IMR-90 (cell line): ENCODE data around the gene ADARB2. TPM values are rescaled to one million over a fixed set of nuclear protein-coding genes. Genes with fewer than 3 reads are reported as not detected.

Experiments
- ATAC-seq: fragments of 200-7000 bp; cut with Tn5 transposase; 2 replicates; pipeline ENCODE4 v1.9.1; 2020; ENCODE audit warnings: low read depth, mild to moderate bottlenecking, moderate library complexity
- BruUV-seq: library from RNA; stranded (reverse); fragments of 400-500 nt; replicated peaks from 2 replicates; lab custom pipeline; 2021; lab: Mats Ljungman, UMichigan
- CTCF ChIA-PET: fragments of 300-600 bp; formaldehyde crosslinking; extraction: SDS; loops from one replicate; lab custom pipeline; 2021; ENCODE audit warnings: antibody characterized with exemption; lab: Yijun Ruan, JAX
- POLR2A ChIA-PET: fragments of 300-600 bp; sonication (Branson Sonifier 250); formaldehyde crosslinking; loops from one replicate; lab custom pipeline; 2022; ENCODE audit warnings: antibody characterized with exemption; ENCODE audit not compliant: unreplicated experiment; lab: Charles Lee
- DNase-seq: peaks from one replicate; pipeline ENCODE4 v3.0.0; 2013
- H2AFZ ChIP-seq: replicated peaks from 2 replicates; pipeline ENCODE3; 2013; ENCODE audit warnings: low read length, mild to moderate bottlenecking; ENCODE audit not compliant: poor library complexity
- H2AK5ac ChIP-seq: 2 replicates; pipeline ENCODE4 v1.6.1; 2013; ENCODE audit warnings: low read depth, low read length, inconsistent platforms
- H2AK9ac ChIP-seq: replicated peaks from 2 replicates; pipeline ENCODE3; 2013; ENCODE audit warnings: mild to moderate bottlenecking, low read depth, low read length, moderate library complexity; ENCODE audit not compliant: poor library complexity
- H2BK120ac ChIP-seq: 2 replicates; pipeline ENCODE4 v1.6.1; 2013; ENCODE audit warnings: low read depth, low read length, inconsistent platforms
- H2BK15ac ChIP-seq: 3 replicates; pipeline ENCODE4 v1.6.1; 2013; ENCODE audit warnings: low read depth, low read length, inconsistent platforms
- H2BK20ac ChIP-seq: 2 replicates; pipeline ENCODE4 v1.6.1; 2013; ENCODE audit warnings: low read depth, mild to moderate bottlenecking, inconsistent platforms, low read length, moderate library complexity
- H2BK5ac ChIP-seq: 2 replicates; pipeline ENCODE4 v1.6.1; 2013; ENCODE audit warnings: mild to moderate bottlenecking, low read depth, low read length, inconsistent platforms; ENCODE audit not compliant: poor library complexity, severe bottlenecking
- H3K14ac ChIP-seq: replicated peaks from 2 replicates; pipeline ENCODE4 v1.6.1; 2013; ENCODE audit warnings: low read depth, low read length, inconsistent platforms
- H3K18ac ChIP-seq: 2 replicates; pipeline ENCODE4 v1.6.1; 2013; ENCODE audit warnings: low read depth, low read length, control low read depth
- H3K23ac ChIP-seq: 2 replicates; pipeline ENCODE4 v1.6.1; 2013; ENCODE audit warnings: low read depth, low read length, inconsistent platforms
- H3K27ac ChIP-seq: 2 replicates; pipeline ENCODE4 v1.5.1; 2013; ENCODE audit warnings: mild to moderate bottlenecking, control low read depth, low read length; ENCODE audit not compliant: insufficient read depth
- H3K27me3 ChIP-seq: 2 replicates; pipeline ENCODE4 v1.6.1; 2013; ENCODE audit warnings: low read length; ENCODE audit not compliant: control insufficient read depth, insufficient read depth
- H3K36me3 ChIP-seq: 2 replicates; pipeline ENCODE4 v1.6.1; 2013; ENCODE audit warnings: low read length, mixed read lengths; ENCODE audit not compliant: control insufficient read depth, insufficient read depth
- H3K4ac ChIP-seq: 2 replicates; pipeline ENCODE4 v1.6.1; 2013; ENCODE audit warnings: low read depth, low read length, inconsistent platforms
- H3K4me1 ChIP-seq: 2 replicates; pipeline ENCODE4 v1.6.1; 2013; ENCODE audit warnings: low read length, mixed read lengths; ENCODE audit not compliant: control insufficient read depth, insufficient read depth
- H3K4me2 ChIP-seq: 2 replicates; pipeline ENCODE4 v1.6.1; 2013; ENCODE audit warnings: low read depth, mild to moderate bottlenecking, control low read depth, low read length, moderate library complexity
- H3K4me3 ChIP-seq: 2 replicates; pipeline ENCODE4 v1.5.1; 2013; ENCODE audit warnings: low read depth, mild to moderate bottlenecking, control low read depth, low read length, moderate library complexity; ENCODE audit not compliant: insufficient read depth
- H3K56ac ChIP-seq: 2 replicates; pipeline ENCODE4 v1.6.1; 2013; ENCODE audit warnings: low read length, inconsistent platforms; ENCODE audit not compliant: insufficient read depth; ENCODE audit errors: extremely low read depth
- H3K79me1 ChIP-seq, 2 experiments: 2 replicates each; pipeline ENCODE4 v1.6.1; 2013; ENCODE audit warnings: low read length in 2 of 2, inconsistent platforms in 1 of 2, low read depth in 1 of 2
- H3K9ac ChIP-seq: 2 replicates; pipeline ENCODE4 v1.6.1; 2013; ENCODE audit warnings: low read depth, low read length, control low read depth
- H3K9me1 ChIP-seq: 2 replicates; pipeline ENCODE4 v1.6.1; 2013; ENCODE audit warnings: low read length, inconsistent platforms; ENCODE audit not compliant: insufficient read depth
- H3K9me3 ChIP-seq: 2 replicates; pipeline ENCODE4 v1.6.1; 2013; ENCODE audit warnings: low read length; ENCODE audit not compliant: control insufficient read depth, insufficient read depth
- H4K20me1 ChIP-seq: 2 replicates; pipeline ENCODE4 v1.6.1; 2013; ENCODE audit warnings: low read length, inconsistent platforms; ENCODE audit not compliant: insufficient read depth
- H4K5ac ChIP-seq: 2 replicates; pipeline ENCODE4 v1.6.1; 2013; ENCODE audit warnings: mild to moderate bottlenecking, low read depth, low read length, control low read depth
- H4K8ac ChIP-seq, 2 experiments: 2 replicates each; pipeline ENCODE4 v1.6.1; 2013; ENCODE audit warnings: low read depth in 2 of 2, low read length in 2 of 2, control low read depth in 1 of 2, inconsistent platforms in 1 of 2
- H4K91ac ChIP-seq: 2 replicates; pipeline ENCODE4 v1.6.1; 2013; ENCODE audit warnings: low read depth, low read length, inconsistent platforms; ENCODE audit not compliant: insufficient read depth
- BHLHE40 ChIP-seq: fragments of 150-350 bp; IDR thresholded peaks from 2 replicates; pipeline ENCODE4 v1.6.1; 2016; ENCODE audit warnings: mild to moderate bottlenecking, low read depth, low read length
- CEBPB ChIP-seq: IDR thresholded peaks from 2 replicates; pipeline ENCODE4 v1.6.1; 2012; ENCODE audit warnings: low read depth, low read length, improper control_type of control experiment
- CHD1 ChIP-seq: IDR thresholded peaks from 2 replicates; pipeline ENCODE4 v1.6.1; 2012; ENCODE audit warnings: low read depth, low read length, improper control_type of control experiment
- FOS ChIP-seq: fragments of 150-350 bp; IDR thresholded peaks from 2 replicates; pipeline ENCODE4 v1.6.1; 2016; ENCODE audit warnings: low read depth, low read length
- MAFK ChIP-seq: IDR thresholded peaks from 2 replicates; pipeline ENCODE4 v1.6.1; 2012; ENCODE audit warnings: low read depth, low read length, improper control_type of control experiment
- MAZ ChIP-seq: IDR thresholded peaks from 2 replicates; pipeline ENCODE4 v1.6.1; 2012; ENCODE audit warnings: low read depth, mild to moderate bottlenecking, low read length, improper control_type of control experiment, moderate library complexity, borderline replicate concordance
- MXI1 ChIP-seq: IDR thresholded peaks from 2 replicates; pipeline ENCODE4 v1.6.1; 2012; ENCODE audit warnings: low read depth, mild to moderate bottlenecking, low read length, moderate library complexity, borderline replicate concordance
- NFE2L2 ChIP-seq: fragments of 150-350 bp; IDR thresholded peaks from 2 replicates; pipeline ENCODE4 v1.6.1; 2016; ENCODE audit warnings: low read depth, mild to moderate bottlenecking, low read length
- POLR2A ChIP-seq: IDR thresholded peaks from 2 replicates; pipeline ENCODE4 v1.6.1; 2012; ENCODE audit warnings: mild to moderate bottlenecking, low read depth, low read length
- RAD21 ChIP-seq: IDR thresholded peaks from 2 replicates; pipeline ENCODE4 v1.6.1; 2012; ENCODE audit warnings: low read length, improper control_type of control experiment
- RCOR1 ChIP-seq: IDR thresholded peaks from 2 replicates; pipeline ENCODE4 v1.6.1; 2012; ENCODE audit warnings: mild to moderate bottlenecking, low read length, improper control_type of control experiment; ENCODE audit not compliant: insufficient replicate concordance
- RFX5 ChIP-seq: IDR thresholded peaks from 2 replicates; pipeline ENCODE4 v1.8.0; 2012; ENCODE audit warnings: low read depth, mild to moderate bottlenecking, low read length, moderate library complexity
- SMC3 ChIP-seq: fragments of 150-350 bp; IDR thresholded peaks from 2 replicates; pipeline ENCODE4 v1.6.1; 2016; ENCODE audit warnings: low read depth, mild to moderate bottlenecking, antibody characterized with exemption, low read length, moderate library complexity
- WGBS, 2 experiments: methylation state at CpG; one replicate each; pipeline versions ENCODE4 v1.1.5 to v1.1.7; 2013; ENCODE audit warnings: missing lambda C conversion rate in 2 of 2; ENCODE audit not compliant: insufficient read length in 1 of 2; ENCODE audit errors: extremely low coverage in 2 of 2; 5-methylcytosine and 5-hydroxymethylcytosine counted together
- dilution Hi-C: fragments of 300-500 bp; cut with HindIII; formaldehyde crosslinking; loops from one replicate; pipeline ENCODE4 v1.14.3; 2018; ENCODE audit warnings: low sequenced_read_pairs; ENCODE audit not compliant: unreplicated experiment
- in situ Hi-C: fragments of 300-500 bp; cut with MboI; formaldehyde crosslinking; loops from 3 replicates; pipeline ENCODE4 v1.14.3; 2019; ENCODE audit warnings: low sequenced_read_pairs, inconsistent platforms, mixed read lengths
- intact Hi-C: fragments of 100-400 bp; cut with micrococcal nuclease; formaldehyde crosslinking; loops from 2 replicates; pipeline ENCODE4 v1.10.0; 2022
- polyA plus RNA-seq, 3 experiments: library from polyadenylated mRNA; depleted of rRNA; stranded (reverse); fragments of >200 nt; gene quantifications; 2 replicates each; pipeline ENCODE4 v1.2.3, GENCODE V29; 2012; ENCODE audit warnings: low replicate concordance in 1 of 3
- total RNA-seq: library from RNA; depleted of rRNA; stranded (reverse); fragments of >200 nt; gene quantifications from 2 replicates; pipeline ENCODE4 v1.2.3, GENCODE V29; 2012
- TF ChIP-seq, protein P1 (sequence below): fragments of 150-350 bp; IDR thresholded peaks from 2 replicates; pipeline ENCODE4 v1.6.1; 2016; ENCODE audit warnings: low read depth, mild to moderate bottlenecking, low read length, moderate library complexity, borderline replicate concordance
- TF ChIP-seq, protein P2 (sequence below): fragments of 150-350 bp; IDR thresholded peaks from 2 replicates; pipeline ENCODE4 v1.6.1; 2017; ENCODE audit warnings: mild to moderate bottlenecking, antibody characterized with exemption, low read length, low read depth
- TF ChIP-seq, protein P3 (sequence below): conservative IDR thresholded peaks from 2 replicates; pipeline ENCODE4 v1.5.1; 2012; ENCODE audit warnings: mild to moderate bottlenecking, low read depth, low read length, improper control_type of control experiment

The ADARB2 gene
- total and polyA plus RNA-seq, 2 of the 4 experiments (the other 2 are of a cell fraction) = not detected

DNA sequence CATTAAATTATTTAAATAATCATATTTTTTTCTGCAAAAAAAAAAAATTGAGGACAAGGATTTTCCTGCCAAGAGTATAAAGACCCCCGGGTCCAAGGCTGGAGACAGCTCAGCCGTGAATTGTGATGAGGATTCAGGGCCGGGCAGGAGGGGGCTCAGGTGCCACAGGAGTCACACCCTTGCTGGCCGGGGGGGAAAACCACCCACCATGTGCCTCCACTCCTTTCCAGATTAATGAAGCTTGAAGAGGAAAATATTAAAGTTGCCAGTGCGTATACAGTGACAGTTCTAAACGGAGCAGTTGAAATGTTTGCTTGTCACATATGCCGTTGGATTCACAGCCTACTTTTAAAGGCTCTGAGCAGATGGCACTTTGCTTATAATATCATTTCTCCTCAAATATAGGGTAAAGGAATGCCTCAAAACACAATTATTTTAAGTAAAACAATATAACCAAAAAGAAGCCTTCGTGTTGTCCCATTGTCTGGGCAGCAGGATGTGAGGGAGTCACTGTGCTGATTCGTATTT, 49.6 kb downstream of the ADARB2 start:
- dilution Hi-C loops = no loop called here
- Histone ChIP-seq H3K4ac (no peak overlapping the region), H3K4me2 (no peak overlapping the region), H3K4me3 (no peak overlapping the region), H4K91ac (no peak overlapping the region), H2AK5ac (no peak overlapping the region), H4K20me1 (no peaks in the 10 kb centered on the region), H3K9me1 (no peaks in the 10 kb centered on the region), H3K9me3 (peaks cover 42% of the 10 kb centered on the region), H3K18ac (no peak overlapping the region), H2AK9ac (no peak overlapping the region), H4K8ac (no peak overlapping the region), H3K14ac (no peak overlapping the region), H2BK120ac (no peak overlapping the region), H3K27ac (no peak overlapping the region), H4K5ac (no peak overlapping the region), H3K36me3 (no peaks in the 10 kb centered on the region), H3K4me1 (no peaks in the 10 kb centered on the region), H2BK5ac (no peak overlapping the region), H3K27me3 (no peaks in the 10 kb centered on the region), H2BK15ac (no peak overlapping the region), H3K56ac (no peak overlapping the region), H3K23ac (no peak overlapping the region), H3K79me1 (no peaks in the 10 kb centered on the region), H2BK20ac (no peak overlapping the region), H3K9ac (no peak overlapping the region), H2AFZ (no peak overlapping the region)
- ChIA-PET CTCF (no interaction called here), POLR2A (no interaction called here)
- ATAC-seq (no peak), DNase-seq (no peak)
- intact Hi-C loops = no loop called here
- BruUV-seq = no TSS peak
- in situ Hi-C loops = no loop called here
- TF ChIP-seq POLR2A = no peak
- no peak for TF ChIP-seq FOS
- TF ChIP-seq, protein P1, sequence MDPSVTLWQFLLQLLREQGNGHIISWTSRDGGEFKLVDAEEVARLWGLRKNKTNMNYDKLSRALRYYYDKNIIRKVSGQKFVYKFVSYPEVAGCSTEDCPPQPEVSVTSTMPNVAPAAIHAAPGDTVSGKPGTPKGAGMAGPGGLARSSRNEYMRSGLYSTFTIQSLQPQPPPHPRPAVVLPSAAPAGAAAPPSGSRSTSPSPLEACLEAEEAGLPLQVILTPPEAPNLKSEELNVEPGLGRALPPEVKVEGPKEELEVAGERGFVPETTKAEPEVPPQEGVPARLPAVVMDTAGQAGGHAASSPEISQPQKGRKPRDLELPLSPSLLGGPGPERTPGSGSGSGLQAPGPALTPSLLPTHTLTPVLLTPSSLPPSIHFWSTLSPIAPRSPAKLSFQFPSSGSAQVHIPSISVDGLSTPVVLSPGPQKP = no peak
- TF ChIP-seq RAD21 = no peak
- TF ChIP-seq MXI1 = no peak
- TF ChIP-seq, protein P2, sequence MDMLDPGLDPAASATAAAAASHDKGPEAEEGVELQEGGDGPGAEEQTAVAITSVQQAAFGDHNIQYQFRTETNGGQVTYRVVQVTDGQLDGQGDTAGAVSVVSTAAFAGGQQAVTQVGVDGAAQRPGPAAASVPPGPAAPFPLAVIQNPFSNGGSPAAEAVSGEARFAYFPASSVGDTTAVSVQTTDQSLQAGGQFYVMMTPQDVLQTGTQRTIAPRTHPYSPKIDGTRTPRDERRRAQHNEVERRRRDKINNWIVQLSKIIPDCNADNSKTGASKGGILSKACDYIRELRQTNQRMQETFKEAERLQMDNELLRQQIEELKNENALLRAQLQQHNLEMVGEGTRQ = no peak
- no peak for TF ChIP-seq MAZ
- no peak for TF ChIP-seq RFX5
- no peak for TF ChIP-seq CEBPB
- TF ChIP-seq SMC3 = no peak
- no peak for TF ChIP-seq RCOR1
- TF ChIP-seq, protein P3, sequence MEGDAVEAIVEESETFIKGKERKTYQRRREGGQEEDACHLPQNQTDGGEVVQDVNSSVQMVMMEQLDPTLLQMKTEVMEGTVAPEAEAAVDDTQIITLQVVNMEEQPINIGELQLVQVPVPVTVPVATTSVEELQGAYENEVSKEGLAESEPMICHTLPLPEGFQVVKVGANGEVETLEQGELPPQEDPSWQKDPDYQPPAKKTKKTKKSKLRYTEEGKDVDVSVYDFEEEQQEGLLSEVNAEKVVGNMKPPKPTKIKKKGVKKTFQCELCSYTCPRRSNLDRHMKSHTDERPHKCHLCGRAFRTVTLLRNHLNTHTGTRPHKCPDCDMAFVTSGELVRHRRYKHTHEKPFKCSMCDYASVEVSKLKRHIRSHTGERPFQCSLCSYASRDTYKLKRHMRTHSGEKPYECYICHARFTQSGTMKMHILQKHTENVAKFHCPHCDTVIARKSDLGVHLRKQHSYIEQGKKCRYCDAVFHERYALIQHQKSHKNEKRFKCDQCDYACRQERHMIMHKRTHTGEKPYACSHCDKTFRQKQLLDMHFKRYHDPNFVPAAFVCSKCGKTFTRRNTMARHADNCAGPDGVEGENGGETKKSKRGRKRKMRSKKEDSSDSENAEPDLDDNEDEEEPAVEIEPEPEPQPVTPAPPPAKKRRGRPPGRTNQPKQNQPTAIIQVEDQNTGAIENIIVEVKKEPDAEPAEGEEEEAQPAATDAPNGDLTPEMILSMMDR = no peak
- no peak for TF ChIP-seq CHD1
- TF ChIP-seq NFE2L2 = no peak
- no peak for TF ChIP-seq MAFK
- no peak for TF ChIP-seq BHLHE40
- WGBS, 2 experiments = no CpG with 5 or more reads among the region's 9 CpGs
